Peyer's patch (tissue), 4 donors: ENCODE results near the gene GCC2.

Experiments
- POLR2A ChIP-seq, 2 donors: fragments of 450-650 bp; IDR thresholded peaks; one replicate each; pipeline ENCODE4 v1.5.1; 2017; ENCODE audit warnings: antibody characterized with exemption in 2 of 2, mild to moderate bottlenecking in 2 of 2, moderate library complexity in 2 of 2
- TF ChIP-seq, protein P1 (sequence below), 6 experiments: fragments of 450-650 bp in 4 of 6; fragments of 200-600 bp in 2 of 6; sonication (generic) in 1 of 6; IDR thresholded peaks; one replicate each; pipeline ENCODE4 v1.5.1; 2017 to 2019; ENCODE audit warnings: antibody characterized with exemption in 6 of 6, mild to moderate bottlenecking in 3 of 6, moderate library complexity in 1 of 6

DNA sequence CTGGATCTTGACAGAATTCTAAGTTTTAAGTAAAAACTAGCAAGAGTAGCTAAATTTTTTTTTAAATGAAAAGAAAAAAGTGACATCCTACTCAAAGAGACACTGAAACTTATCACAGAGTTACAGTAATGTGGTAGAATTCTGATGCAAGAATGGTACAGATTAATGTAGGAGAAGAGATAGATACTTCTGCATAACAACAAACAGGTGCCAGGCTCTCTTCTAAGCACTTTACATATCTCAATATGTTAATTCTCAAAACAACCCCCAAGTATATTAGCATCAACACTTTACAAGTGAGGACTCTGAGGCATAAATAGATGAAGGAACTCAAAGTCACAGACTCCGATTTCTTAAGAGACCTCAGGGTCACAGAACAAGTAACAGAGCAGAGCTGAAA is 28.1 kb downstream of the GCC2 start:
- TF ChIP-seq, protein P1, sequence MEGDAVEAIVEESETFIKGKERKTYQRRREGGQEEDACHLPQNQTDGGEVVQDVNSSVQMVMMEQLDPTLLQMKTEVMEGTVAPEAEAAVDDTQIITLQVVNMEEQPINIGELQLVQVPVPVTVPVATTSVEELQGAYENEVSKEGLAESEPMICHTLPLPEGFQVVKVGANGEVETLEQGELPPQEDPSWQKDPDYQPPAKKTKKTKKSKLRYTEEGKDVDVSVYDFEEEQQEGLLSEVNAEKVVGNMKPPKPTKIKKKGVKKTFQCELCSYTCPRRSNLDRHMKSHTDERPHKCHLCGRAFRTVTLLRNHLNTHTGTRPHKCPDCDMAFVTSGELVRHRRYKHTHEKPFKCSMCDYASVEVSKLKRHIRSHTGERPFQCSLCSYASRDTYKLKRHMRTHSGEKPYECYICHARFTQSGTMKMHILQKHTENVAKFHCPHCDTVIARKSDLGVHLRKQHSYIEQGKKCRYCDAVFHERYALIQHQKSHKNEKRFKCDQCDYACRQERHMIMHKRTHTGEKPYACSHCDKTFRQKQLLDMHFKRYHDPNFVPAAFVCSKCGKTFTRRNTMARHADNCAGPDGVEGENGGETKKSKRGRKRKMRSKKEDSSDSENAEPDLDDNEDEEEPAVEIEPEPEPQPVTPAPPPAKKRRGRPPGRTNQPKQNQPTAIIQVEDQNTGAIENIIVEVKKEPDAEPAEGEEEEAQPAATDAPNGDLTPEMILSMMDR (IDR thresholded peaks at IDR 0.05) = no peak
- TF ChIP-seq POLR2A (IDR thresholded peaks at IDR 0.05) = no peak
